Stimulated activated CD4-positive, alpha-beta T cell treated with anti-CD3 and anti-CD28 coated beads, Interleukin-1b, Interleukin-23, amount 100 ng/mL, for 1 hour (primary cell): ENCODE results near the gene IQCE.

Source experiments
- DNase-seq, 2 donors: peaks; one replicate each; pipeline ENCODE4 v3.0.0-alpha.2; 2020; ENCODE audit warnings: low read depth in 2 of 2

The IQCE gene

GRCh38 chr7:2646680-2647571 is 88.1 kb downstream of the IQCE start:
- no peak for DNase-seq

DNA sequence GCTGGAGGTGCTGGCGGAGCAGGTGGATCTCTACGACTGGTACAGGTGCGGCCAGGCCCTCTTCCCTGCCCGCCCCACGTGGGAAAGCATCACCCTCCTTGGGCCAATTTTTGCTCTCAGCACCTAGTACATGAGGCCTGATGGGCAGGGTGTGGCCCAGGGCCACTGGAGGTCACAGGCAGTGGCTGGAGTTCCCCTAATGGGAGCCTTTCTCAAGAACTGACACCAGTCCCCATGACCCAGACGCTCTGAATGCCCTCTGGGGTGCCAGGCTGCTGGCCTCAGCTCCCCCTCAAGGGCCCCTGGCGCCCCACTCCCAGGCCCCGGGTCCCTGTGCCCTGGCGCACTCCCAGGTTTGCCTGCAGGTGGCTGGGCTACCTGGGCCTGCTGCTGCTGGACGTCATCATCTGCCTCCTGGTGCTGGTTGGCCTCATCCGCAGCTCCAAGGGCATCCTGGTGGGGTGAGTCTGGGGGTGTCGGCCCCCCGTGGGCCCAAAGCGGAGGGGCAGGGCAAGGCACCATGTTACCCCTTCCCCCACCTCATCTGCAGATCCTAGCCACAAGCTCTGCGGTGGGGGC is 88.9 kb downstream of the IQCE start:
- DNase-seq, result no peak

- DNase-seq, result no peak
Observed at GRCh38 chr7:2649139-2649838, 90.5 kb downstream of the IQCE start.

GRCh38 chr7:2649991-2650390 is 91.2 kb downstream of the IQCE start:
- no peak for DNase-seq

- no peak for DNase-seq
Observed at GRCh38 chr7:2650451-2650850, 91.7 kb downstream of the IQCE start.

DNA sequence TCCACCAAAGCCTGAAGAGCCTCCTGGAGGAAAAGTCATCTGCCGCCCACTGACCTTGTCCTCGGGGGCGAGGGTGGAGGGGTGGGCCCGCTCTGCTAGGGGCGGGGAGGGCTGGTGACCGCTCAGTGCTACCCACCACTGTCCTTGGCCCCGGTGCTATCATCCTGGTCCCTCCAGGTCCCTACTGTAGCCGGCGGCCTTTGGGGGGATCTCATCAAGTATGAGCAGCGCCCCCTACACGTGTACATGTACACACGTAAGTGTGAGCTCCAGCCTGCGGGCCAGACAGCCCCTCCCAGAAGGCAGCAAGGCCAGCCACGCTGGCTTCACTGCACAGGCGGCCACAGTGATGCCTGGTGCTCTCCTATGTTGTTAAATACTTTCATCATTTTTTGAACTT is 92.6 kb downstream of the IQCE start:
- DNase-seq, result no peak

GRCh38 chr7:2651847-2652735 is 93.3 kb downstream of the IQCE start:
- no peak for DNase-seq

DNA sequence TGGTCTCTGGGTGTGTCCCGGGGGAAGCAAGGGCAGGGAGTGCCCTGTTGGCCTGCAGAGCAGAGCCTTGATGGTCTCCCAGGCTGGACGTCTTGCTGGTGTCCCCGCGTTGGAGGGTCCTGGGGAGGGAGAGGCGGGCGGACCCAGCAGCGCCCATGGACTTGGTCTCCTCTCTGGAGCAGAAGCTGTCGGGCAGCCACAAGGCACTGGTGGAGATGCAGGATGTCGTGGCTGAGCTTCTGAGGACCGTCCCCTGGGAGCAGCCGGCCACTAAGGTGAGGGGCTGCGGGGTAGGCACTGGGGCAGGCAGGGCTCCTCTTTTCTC is 93.9 kb downstream of the IQCE start:
- DNase-seq, result no peak

DNA sequence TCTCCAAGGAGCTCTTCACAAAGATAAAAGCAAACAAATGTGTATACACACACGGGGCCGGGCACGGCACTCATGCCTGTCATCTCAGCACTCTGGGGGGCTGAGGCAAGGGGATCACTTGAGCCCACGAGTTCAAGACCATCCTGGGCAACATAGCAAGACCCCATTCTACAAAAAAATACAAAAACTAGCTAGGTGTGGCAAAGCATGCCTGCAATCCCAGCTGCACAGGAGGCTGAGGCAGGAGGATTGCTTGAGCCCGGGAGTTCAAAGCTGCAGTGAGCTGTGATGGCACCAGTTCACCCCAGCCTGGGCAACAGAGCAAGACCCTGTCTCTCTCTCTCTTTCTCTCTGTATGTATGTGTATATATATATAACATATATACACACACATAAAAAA is 95.3 kb downstream of the IQCE start:
- DNase-seq, result no peak

DNA sequence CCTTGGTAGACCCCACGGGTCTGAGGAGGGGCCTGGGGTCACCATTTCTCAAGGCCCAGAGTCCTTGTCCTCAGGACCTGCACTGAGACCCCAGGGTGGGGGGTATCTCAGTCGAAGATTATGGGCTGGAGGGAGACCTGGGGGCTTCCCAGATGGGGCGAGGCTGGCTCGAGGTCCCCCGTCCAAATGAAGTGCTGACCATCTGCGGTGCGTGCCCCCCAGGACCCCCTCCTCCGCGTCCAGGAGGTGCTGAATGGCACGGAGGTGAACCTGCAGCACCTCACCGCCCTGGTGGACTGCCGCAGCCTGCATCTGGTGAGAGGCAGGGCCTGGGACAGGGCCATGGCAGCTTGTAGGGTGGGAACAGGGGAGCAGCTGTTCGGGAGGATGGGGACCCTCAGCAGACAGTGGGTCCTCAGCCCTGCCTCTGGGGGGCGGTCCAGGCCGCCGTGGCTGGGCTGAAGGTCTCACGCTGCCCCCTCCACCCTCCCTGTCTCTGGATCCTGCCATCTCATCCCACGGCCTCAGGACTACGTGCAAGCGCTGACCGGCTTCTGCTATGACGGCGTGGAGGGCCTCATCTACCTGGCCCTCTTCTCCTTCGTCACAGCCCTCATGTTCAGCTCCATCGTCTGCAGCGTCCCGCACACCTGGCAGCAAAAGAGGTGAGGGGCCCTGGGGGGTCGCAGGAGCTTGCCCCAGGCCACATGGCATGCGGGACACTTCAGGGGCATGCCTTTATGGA is 97.3 kb downstream of the IQCE start:
- no peak for DNase-seq

DNA sequence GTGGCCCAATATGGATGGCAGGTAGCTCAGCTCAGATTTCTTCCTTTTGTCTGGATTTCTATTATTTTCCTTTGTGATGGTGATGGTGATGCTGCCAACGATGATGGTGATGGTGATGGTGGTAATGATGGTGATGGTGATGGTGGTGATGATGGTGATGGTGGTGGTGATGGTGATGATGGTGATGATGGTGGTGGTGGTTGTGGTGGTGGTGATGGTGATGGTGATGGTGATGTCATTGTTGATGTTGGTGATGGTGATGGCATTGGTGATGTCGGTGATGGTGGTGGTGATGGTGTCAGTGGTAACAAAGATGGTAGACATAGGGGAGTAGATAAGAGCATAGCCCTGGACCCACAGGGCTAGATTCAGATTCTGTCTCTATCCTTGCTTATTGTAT is 98.4 kb downstream of the IQCE start:
- DNase-seq, result no peak

GRCh38 chr7:2657920-2658671 is 99.3 kb downstream of the IQCE start:
- DNase-seq, result no peak

DNA sequence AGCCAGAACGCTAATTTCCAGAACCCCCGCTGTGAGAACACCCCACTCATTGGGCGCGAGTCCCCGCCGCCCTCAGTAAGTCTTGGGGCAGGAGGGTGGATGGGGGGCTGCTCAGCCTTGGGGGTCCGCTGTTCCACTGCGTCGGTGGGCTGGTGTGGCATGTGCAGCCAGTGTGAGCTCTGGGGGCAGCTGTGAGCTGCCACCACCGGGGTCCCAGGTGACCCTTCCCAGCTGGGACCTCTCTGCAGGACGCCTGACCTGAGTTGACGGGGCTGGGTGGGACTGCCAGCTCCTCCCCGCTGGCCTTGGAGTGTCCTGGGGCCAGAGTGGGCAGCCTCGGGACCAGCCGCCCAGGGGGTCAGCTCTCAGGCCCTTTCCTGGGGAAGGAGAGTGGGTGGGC is 100.2 kb downstream of the IQCE start:
- DNase-seq, result no peak

- DNase-seq, result no peak
Observed at GRCh38 chr7:2659556-2660358, 101.0 kb downstream of the IQCE start.

GRCh38 chr7:2660359-2661095 is 101.7 kb downstream of the IQCE start:
- no peak for DNase-seq

DNA sequence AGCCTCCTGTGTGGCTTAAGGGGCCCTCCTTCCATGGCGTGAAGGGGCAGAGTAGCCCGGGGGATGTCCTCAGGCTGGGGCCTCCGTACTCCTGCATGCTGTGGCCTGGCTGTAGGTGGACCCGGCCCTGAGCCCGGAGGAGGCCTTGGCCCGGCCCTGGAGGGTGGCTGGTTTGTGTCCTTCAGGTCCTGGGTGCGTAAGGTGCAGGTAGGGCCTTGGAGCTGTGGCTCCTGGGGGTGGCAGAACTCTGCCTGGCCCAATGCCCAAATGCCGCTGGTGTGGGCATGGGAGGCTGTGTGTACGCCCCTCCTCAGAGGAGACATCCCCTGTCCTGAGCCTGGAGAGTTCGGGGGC is 102.3 kb downstream of the IQCE start:
- DNase-seq, result no peak

- no peak for DNase-seq
Observed at GRCh38 chr7:2661602-2662272, 103.0 kb downstream of the IQCE start.

GRCh38 chr7:2662273-2663120 is 103.7 kb downstream of the IQCE start:
- DNase-seq, result no peak
